ENCODE data around the gene GPR143.

GRCh38 chrX:9676738-9677097 lies 88.9 kb downstream of the GPR143 start:
- TF ChIP-seq TAF1 (IDR thresholded peaks at IDR 0.05; ENCODE audit: low read depth, low read length) (no peak), POLR2AphosphoS5 (IDR thresholded peaks at IDR 0.05; ENCODE audit: low read depth, low read length) (no peak), POLR2A (IDR thresholded peaks at IDR 0.05; ENCODE audit: low read depth, low read length) (no peak), POU2F2 (IDR thresholded peaks at IDR 0.05; ENCODE audit: low read depth, low read length) (no peak), SPI1 (IDR thresholded peaks at IDR 0.05; ENCODE audit: low read depth, low read length) (no peak), PAX5 (IDR thresholded peaks at IDR 0.05; ENCODE audit: insufficient read depth, low read length, severe bottlenecking) (no peak)
